DND-41 (cell line): ENCODE results near the gene PLPP3.

ENCODE experiments used
- EZH2 ChIP-seq: IDR thresholded peaks from 3 replicates; pipeline ENCODE4 v1.6.1; 2012; ENCODE audit warnings: borderline replicate concordance, low read depth, mild to moderate bottlenecking, moderate library complexity, low read length, inconsistent platforms; ENCODE audit not compliant: severe bottlenecking
- TF ChIP-seq, protein P1 (sequence below): IDR thresholded peaks from 2 replicates; pipeline ENCODE4 v1.5.1; 2012; ENCODE audit warnings: borderline replicate concordance, low read length, moderate library complexity, mild to moderate bottlenecking; ENCODE audit not compliant: poor library complexity, severe bottlenecking; ENCODE audit errors: extremely low read depth

DNA sequence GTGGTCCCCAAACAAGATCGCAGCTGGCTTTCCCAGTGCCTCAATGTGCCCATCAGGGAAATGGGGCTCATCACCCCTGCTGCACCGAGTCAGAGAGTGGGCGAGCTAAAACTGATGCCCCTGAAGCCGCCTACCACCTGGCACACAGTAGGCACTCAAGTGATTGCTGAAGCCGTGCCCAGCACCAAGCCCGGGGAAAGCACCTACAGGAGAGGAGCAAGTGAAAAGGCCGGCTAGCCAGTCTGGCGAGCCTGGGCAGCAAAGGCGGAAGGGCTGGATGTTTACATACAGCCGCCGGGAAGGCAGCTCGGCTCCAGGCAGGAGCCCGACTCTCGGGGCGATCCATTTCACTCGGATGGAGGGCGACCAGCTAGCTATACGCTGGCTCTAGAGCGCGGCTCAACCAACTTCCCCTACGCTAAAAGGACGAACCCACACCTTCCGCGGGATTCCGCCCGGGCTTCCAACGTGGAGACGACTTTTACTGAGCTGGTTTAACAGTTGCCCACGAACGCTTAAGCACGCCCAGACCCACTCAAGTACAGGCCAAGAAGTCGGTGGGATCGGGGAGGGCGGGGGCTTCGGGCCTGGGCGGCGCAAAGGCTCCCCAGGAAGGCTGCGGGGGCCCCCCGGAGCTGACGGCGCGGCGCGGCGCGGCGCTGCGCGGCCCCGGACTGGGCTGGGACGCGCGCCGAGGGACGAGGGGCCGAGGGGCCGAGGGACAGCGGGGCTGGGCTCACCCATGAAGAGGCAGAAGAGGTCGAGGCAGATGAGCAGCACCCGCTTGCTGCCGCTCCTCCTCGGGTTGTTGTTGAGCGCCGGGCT is 1.0 kb downstream of the PLPP3 start:
- TF ChIP-seq, protein P1, sequence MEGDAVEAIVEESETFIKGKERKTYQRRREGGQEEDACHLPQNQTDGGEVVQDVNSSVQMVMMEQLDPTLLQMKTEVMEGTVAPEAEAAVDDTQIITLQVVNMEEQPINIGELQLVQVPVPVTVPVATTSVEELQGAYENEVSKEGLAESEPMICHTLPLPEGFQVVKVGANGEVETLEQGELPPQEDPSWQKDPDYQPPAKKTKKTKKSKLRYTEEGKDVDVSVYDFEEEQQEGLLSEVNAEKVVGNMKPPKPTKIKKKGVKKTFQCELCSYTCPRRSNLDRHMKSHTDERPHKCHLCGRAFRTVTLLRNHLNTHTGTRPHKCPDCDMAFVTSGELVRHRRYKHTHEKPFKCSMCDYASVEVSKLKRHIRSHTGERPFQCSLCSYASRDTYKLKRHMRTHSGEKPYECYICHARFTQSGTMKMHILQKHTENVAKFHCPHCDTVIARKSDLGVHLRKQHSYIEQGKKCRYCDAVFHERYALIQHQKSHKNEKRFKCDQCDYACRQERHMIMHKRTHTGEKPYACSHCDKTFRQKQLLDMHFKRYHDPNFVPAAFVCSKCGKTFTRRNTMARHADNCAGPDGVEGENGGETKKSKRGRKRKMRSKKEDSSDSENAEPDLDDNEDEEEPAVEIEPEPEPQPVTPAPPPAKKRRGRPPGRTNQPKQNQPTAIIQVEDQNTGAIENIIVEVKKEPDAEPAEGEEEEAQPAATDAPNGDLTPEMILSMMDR: no peak
- TF ChIP-seq EZH2: no peak
